ENCODE measurements around the gene ANKRD39.

DNA sequence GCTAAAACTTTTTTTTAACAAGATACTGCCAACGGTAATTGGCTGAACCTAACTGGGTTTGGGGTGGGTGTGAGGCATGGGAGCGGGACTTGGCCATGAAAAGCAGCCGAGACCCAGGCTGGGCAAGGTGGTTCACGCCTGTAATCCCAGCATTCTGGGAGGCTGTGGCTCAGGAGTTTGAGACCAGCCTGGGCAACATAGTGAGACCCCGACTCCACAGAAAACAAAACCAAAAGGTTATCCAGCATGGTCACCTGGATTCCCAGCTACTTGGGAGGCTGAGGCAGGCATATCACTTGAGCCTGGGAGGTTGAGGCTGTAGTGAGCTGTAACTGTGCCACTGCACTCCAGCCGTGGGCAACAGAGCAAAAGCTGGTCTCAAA, 23.1 kb upstream of the ANKRD39 start:
- TF ChIP-seq TAF1 (IDR thresholded peaks at IDR 0.05; ENCODE audit: low read depth, low read length) (no peak), POLR2A (IDR thresholded peaks at IDR 0.05; ENCODE audit: low read depth, low read length) (no peak), POLR2AphosphoS5 (IDR thresholded peaks at IDR 0.05; ENCODE audit: low read depth, low read length) (no peak), POU2F2 (IDR thresholded peaks at IDR 0.05; ENCODE audit: low read depth, low read length) (no peak), SPI1 (IDR thresholded peaks at IDR 0.05; ENCODE audit: low read depth, low read length) (no peak), PAX5 (IDR thresholded peaks at IDR 0.05; ENCODE audit: insufficient read depth, low read length, severe bottlenecking) (no peak)

Data from GM12891 (cell line).